Karpas-422 (cell line): Measurements from ENCODE around the gene HLA-F. TPM values are rescaled to one million over a fixed set of nuclear protein-coding genes. Genes with fewer than 3 reads are reported as not detected.

Experiments
- DNase-seq: peaks from one replicate; pipeline ENCODE4 v3.0.0-alpha.2; 2015
- H2AFZ ChIP-seq: fragments of 200-600 bp; sonication (generic); 2 replicates; pipeline ENCODE4 v1.6.1; 2014; ENCODE audit warnings: antibody characterized with exemption, low read length, mixed read lengths
- H3K27ac ChIP-seq: fragments of 200-600 bp; sonication (generic); 2 replicates; pipeline ENCODE4 v1.5.1; 2014; ENCODE audit warnings: mild to moderate bottlenecking, low read length, moderate library complexity
- H3K27me3 ChIP-seq: fragments of 200-600 bp; sonication (generic); 2 replicates; pipeline ENCODE4 v1.6.1; 2014; ENCODE audit warnings: low read length, mixed read lengths
- H3K36me3 ChIP-seq: fragments of 200-600 bp; sonication (generic); 2 replicates; pipeline ENCODE4 v1.6.1; 2014; ENCODE audit warnings: low read length, mixed read lengths; ENCODE audit not compliant: insufficient read depth
- H3K4me1 ChIP-seq: fragments of 200-600 bp; sonication (generic); 2 replicates; pipeline ENCODE4 v1.6.1; 2014; ENCODE audit warnings: mild to moderate bottlenecking, low read length, mixed read lengths
- H3K4me2 ChIP-seq: fragments of 200-600 bp; sonication (generic); 2 replicates; pipeline ENCODE4 v1.6.1; 2014; ENCODE audit warnings: low read length, low read depth, mild to moderate bottlenecking; ENCODE audit not compliant: poor library complexity, severe bottlenecking
- H3K4me3 ChIP-seq: fragments of 200-600 bp; sonication (generic); 2 replicates; pipeline ENCODE4 v1.5.1; 2014; ENCODE audit warnings: mild to moderate bottlenecking, antibody characterized with exemption, low read length, mixed read lengths
- H3K79me2 ChIP-seq: fragments of 200-600 bp; sonication (generic); 2 replicates; pipeline ENCODE4 v1.6.1; 2014; ENCODE audit warnings: mild to moderate bottlenecking, low read length, mixed read lengths
- H3K9ac ChIP-seq: fragments of 200-600 bp; sonication (generic); 2 replicates; pipeline ENCODE4 v1.6.0; 2014; ENCODE audit warnings: low read length
- H3K9me2 ChIP-seq: fragments of 200-600 bp; sonication (generic), shearing (Covaris generic); replicated peaks from 2 replicates; pipeline ENCODE4 v1.6.0; 2014; ENCODE audit warnings: mild to moderate bottlenecking, low read length, moderate library complexity; ENCODE audit not compliant: insufficient read depth
- H3K9me3 ChIP-seq: fragments of 300-700, 200-600 bp; sonication (generic); 2 replicates; pipeline ENCODE4 v1.6.1; 2014; ENCODE audit warnings: low read length, mixed read lengths
- H4K20me1 ChIP-seq: fragments of 200-600 bp; sonication (generic); 2 replicates; pipeline ENCODE4 v1.6.1; 2014; ENCODE audit warnings: mild to moderate bottlenecking, antibody characterized with exemption, low read length, low read depth; ENCODE audit not compliant: insufficient read depth
- total RNA-seq: library from RNA; depleted of rRNA; stranded (reverse); fragments of >200 nt; shearing (Covaris generic); gene quantifications from 2 replicates; pipeline ENCODE4 v1.2.3, GENCODE V29; 2014; ENCODE audit warnings: low replicate concordance

HLA-F gene
- total RNA-seq, 1 experiment from 2014 or later, result 8.5 TPM

DNA sequence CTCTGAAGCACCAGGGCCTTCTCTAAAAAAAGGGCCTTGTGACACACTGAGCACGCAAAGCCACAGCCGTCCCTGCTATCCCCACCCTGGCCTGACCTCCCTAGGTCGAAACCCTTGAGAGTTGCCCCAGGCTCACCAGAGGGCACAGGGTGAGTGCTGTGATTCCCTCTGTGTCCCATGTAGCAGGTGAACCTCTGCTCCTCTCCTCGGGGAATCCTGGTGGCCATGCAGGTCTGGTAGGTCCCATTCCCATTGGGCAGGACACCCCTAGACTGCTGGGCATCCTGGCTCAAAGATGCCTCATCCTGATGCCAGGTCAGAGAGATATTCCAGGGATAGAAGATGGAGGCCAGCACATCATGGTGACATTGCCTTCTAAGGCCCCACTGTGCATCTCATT is 20.9 kb downstream of the HLA-F start:
- Histone ChIP-seq H3K4me2 (no peak overlapping the region), H2AFZ (no peak overlapping the region), H4K20me1 (no peaks in the 10 kb centered on the region), H3K9me3 (no peaks in the 10 kb centered on the region), H3K4me1 (no peaks in the 10 kb centered on the region), H3K4me3 (no peak overlapping the region), H3K27me3 (no peaks in the 10 kb centered on the region), H3K9me2 (no peaks in the 10 kb centered on the region), H3K9ac (no peak overlapping the region), H3K36me3 (no peaks in the 10 kb centered on the region), H3K27ac (no peak overlapping the region), H3K79me2 (no peaks in the 10 kb centered on the region)
- no peak for DNase-seq

DNA sequence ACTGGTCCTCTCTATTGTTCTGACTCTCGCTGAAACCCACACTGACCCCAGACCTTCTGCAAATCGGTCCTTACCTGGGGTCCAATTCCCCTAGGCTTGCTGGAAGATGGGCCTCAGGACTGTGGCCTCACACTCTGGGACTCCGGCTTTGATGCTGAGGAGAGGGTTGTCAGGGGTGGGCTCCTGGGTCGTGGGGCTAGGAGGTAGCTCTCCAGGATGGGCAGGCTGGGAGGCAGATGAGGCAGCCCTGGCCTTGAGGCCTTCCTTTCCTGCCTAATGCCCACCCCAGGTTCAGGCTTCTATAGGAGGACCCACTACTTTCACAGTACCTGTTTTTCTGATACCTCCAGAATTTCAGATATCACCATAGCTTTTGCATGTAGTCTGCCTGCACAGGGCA is 21.4 kb downstream of the HLA-F start:
- Histone ChIP-seq H3K9ac (no peak overlapping the region), H3K4me1 (no peaks in the 10 kb centered on the region), H3K9me3 (no peaks in the 10 kb centered on the region), H4K20me1 (no peaks in the 10 kb centered on the region), H3K36me3 (no peaks in the 10 kb centered on the region), H2AFZ (no peak overlapping the region), H3K4me3 (no peak overlapping the region), H3K27ac (no peak overlapping the region), H3K27me3 (no peaks in the 10 kb centered on the region), H3K9me2 (no peaks in the 10 kb centered on the region), H3K4me2 (no peak overlapping the region), H3K79me2 (no peaks in the 10 kb centered on the region)
- no peak for DNase-seq

DNA sequence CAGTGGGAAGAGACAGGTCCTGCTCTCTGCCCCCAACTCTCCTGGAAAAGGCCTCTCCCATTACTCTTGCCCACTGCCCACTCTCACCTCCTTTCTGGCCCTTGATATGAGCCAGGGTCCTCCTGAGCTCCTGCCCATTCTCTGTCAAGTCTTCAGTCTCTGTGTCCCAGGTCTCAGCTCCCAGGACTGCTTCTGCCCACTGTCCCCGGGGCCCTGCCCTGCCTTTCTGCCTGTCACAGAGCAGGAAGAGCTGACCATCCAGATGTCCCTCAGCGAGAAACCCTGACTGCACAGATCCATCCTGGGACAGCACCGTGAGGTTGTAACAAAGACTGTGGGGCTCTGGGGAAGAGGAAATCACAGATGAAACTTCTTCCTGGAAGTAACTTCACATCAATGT is 22.2 kb downstream of the HLA-F start:
- Histone ChIP-seq H3K9me3 (no peaks in the 10 kb centered on the region), H3K27ac (no peak overlapping the region), H3K4me1 (no peaks in the 10 kb centered on the region), H3K9me2 (no peaks in the 10 kb centered on the region), H2AFZ (no peak overlapping the region), H3K4me2 (no peak overlapping the region), H3K27me3 (no peaks in the 10 kb centered on the region), H4K20me1 (no peaks in the 10 kb centered on the region), H3K79me2 (no peaks in the 10 kb centered on the region), H3K36me3 (no peaks in the 10 kb centered on the region), H3K9ac (no peak overlapping the region), H3K4me3 (no peak overlapping the region)
- no peak for DNase-seq

DNA sequence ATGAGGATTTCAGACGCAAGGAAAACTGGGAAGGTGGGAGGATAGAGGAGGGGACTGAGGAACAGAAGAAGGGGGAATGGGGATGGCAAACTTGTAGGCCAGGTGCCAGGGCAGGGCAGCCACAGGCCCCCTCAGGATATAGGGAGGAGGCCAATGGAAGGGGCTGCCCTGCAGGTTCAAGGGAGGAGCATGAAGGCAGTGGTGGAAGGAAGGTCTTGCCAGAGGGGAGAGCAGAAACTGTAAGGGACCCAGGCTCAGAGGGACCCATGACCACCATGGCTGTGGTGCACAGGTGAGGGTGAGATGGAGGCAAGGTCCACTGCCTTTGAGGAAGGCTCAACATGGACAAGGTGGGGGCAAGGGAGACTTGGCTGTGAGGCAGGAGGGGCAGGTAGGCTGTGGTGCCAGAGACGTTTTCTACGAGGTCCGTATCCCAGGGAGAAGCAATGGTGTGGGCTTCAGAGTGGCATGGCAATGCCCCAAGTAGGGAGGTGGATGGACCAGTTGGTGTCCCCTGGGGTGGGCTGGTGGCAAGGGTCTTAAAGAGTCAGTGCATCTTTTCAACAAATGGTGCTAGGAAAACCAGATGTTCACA is 22.7 kb downstream of the HLA-F start:
- no peak overlapping the region for H2AFZ ChIP-seq
- H3K27ac ChIP-seq, result no peak overlapping the region
- H3K79me2 ChIP-seq, result no peaks in the 10 kb centered on the region
- H3K36me3 ChIP-seq, result no peaks in the 10 kb centered on the region
- no peaks in the 10 kb centered on the region for H3K27me3 ChIP-seq
- H3K9me3 ChIP-seq, result no peaks in the 10 kb centered on the region
- H4K20me1 ChIP-seq, result no peaks in the 10 kb centered on the region
- no peak for DNase-seq
- H3K9ac ChIP-seq, result no peak overlapping the region
- H3K4me2 ChIP-seq, result no peak overlapping the region
- no peak overlapping the region for H3K4me3 ChIP-seq
- no peaks in the 10 kb centered on the region for H3K9me2 ChIP-seq
- no peaks in the 10 kb centered on the region for H3K4me1 ChIP-seq

DNA sequence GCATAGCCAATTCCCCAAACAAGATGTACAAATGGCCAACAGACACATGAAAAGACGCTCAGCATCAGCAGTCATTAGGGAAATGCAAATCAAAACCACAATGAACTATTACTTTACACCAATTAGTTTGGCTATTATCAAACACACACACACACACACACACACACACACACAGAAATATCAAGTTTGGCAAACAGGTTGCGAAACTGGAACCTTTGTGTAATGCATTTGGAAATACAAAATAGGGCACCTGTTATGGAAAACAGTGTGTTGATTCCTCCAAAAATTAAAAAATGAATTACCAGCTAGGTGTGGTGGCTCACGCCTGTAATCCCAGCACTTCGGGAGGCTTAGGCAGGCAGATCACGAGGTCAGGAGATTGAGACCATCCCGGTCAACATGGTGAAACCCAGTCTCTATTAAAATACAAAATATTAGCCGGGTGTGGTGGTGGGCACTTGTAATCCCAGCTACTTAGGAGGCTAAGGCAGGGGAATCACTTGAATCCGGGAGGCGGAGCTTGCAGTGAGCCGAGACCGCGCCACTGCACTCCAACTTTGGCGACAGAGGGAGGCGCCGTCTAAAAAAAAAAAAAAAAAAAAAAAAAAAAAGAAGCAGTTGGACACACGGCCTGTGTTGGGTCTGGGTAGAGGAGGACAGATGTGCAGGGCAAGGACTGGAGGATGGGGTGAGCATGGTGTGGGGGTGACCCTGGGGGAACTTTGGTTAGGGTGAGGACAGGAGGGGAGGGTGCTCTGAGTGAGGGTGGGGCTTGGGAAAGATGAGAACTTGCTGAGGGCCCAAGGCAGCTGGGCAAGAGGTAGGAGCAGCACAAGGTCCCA is 23.8 kb downstream of the HLA-F start:
- H3K9ac ChIP-seq, result no peak overlapping the region
- H3K4me2 ChIP-seq, result no peak overlapping the region
- H3K27me3 ChIP-seq, result no peaks in the 10 kb centered on the region
- no peaks in the 10 kb centered on the region for H3K4me1 ChIP-seq
- H3K27ac ChIP-seq, result no peak overlapping the region
- H2AFZ ChIP-seq, result no peak overlapping the region
- DNase-seq, result no peak
- no peaks in the 10 kb centered on the region for H3K36me3 ChIP-seq
- no peaks in the 10 kb centered on the region for H4K20me1 ChIP-seq
- H3K79me2 ChIP-seq, result no peaks in the 10 kb centered on the region
- H3K9me3 ChIP-seq, result no peaks in the 10 kb centered on the region
- no peak overlapping the region for H3K4me3 ChIP-seq
- no peaks in the 10 kb centered on the region for H3K9me2 ChIP-seq

DNA sequence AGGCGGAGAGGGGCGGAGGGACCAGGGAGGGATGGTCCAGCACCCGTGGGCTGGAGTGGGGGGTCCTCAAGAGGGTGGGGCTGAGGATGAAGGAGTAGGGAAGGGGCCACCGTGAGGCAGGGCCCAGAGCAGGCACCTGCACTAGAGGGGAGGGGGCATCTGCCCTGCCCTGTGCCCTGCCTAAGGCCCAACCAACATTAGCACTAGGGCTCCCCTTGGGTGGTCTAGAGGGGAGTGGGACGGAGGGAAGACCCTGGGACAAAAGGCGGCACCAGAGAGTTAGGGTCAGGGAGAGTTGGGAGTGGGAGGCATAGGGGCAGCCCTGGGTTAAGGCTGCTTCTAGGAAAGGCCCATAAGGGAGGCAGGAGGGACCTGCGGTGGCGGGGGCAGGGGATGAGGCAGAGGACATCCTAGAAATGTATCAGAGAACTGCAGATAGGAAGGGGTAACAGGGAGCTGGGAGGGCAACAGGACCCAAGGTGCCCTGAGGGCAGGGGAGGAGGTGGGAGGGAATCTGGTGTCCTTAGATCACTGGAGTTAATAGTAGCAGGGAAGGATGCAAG is 24.5 kb downstream of the HLA-F start:
- Histone ChIP-seq H3K36me3 (no peaks in the 10 kb centered on the region), H3K27me3 (no peaks in the 10 kb centered on the region), H3K9me3 (no peaks in the 10 kb centered on the region), H3K27ac (no peak overlapping the region), H4K20me1 (no peaks in the 10 kb centered on the region), H3K4me3 (no peak overlapping the region), H3K9me2 (no peaks in the 10 kb centered on the region), H3K4me2 (no peak overlapping the region), H3K4me1 (no peaks in the 10 kb centered on the region; the same call in 1 of the 2 replicates), H3K9ac (no peak overlapping the region), H3K79me2 (no peaks in the 10 kb centered on the region), H2AFZ (no peak overlapping the region)
- DNase-seq, result no peak

DNA sequence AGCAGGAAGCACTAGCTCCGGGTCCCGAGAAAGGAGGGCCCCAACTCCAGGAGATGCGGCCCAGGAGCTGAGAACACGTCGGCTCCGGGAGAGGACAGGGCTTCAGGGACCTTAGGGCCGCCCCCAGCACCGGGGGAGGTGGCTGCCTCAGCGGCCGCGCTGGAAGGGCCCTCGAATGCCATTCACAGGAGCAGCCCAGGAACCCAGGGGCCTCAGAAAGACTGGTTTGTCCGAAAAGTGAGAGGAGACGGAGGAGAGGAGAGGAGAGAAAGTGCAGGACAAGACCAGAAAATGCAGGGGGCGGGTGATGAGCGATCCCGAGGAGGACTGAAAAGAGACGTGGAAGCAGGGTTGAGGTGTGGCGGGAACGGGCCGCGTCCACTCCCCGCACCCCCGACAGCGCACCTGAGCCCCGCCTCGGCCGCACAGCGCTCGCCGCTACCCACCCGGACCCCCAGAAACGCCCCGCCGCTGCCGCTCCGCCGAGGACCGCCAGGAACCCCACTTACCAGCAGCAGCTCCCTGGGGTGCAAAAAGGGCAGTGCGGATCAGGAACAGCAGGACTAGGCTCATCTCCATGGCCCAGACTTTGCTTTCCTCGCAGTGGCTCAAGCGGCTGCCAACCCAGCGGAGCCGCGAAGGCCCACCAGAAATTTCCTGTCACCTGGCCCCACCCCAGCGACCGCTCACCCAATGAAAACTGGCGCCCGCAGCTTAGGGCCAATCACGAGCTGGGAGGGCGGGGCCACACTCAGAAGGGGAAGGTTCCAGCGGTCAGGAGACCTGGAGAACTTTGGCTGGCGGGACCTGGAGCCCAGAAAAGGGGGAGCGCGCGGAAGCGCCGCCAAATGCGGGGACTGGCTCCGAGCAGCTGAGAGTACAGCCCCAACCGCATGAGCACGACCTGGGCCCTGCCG is 25.4 kb downstream of the HLA-F start:
- Histone ChIP-seq H2AFZ (no peak overlapping the region), H3K27ac (no peak overlapping the region), H4K20me1 (no peaks in the 10 kb centered on the region), H3K4me2 (no peak overlapping the region), H3K36me3 (no peaks in the 10 kb centered on the region), H3K4me1 (peaks cover 3% of the 10 kb centered on the region), H3K9ac (no peak overlapping the region), H3K27me3 (no peaks in the 10 kb centered on the region), H3K4me3 (no peak overlapping the region), H3K9me3 (no peaks in the 10 kb centered on the region), H3K9me2 (no peaks in the 10 kb centered on the region), H3K79me2 (no peaks in the 10 kb centered on the region)
- DNase-seq, result peak; percentile 74

DNA sequence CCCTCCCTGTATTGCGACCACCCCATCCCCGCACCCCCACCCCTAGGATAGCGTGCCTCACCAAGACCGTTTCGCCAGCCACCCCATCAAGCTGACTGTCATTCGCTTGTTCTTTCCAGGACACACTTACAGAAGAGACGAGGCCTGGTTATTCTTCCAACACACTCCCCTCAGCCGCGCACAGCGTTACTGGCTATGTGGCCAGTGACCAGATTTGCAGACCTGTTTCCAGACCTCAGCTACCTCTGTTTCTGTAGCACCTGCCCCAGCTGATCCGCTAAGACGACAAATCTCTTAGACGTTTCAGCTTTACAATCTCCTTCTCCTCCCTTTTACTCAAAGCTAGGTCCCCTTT is 26.1 kb downstream of the HLA-F start:
- H3K27ac ChIP-seq, result no peak overlapping the region
- DNase-seq, result no peak
- no peaks in the 10 kb centered on the region for H3K9me3 ChIP-seq
- no peaks in the 10 kb centered on the region for H4K20me1 ChIP-seq
- no peak overlapping the region for H3K4me2 ChIP-seq
- no peaks in the 10 kb centered on the region for H3K36me3 ChIP-seq
- H3K9ac ChIP-seq, result no peak overlapping the region
- H3K79me2 ChIP-seq, result no peaks in the 10 kb centered on the region
- H3K4me3 ChIP-seq, result no peak overlapping the region
- H3K9me2 ChIP-seq, result no peaks in the 10 kb centered on the region
- H3K4me1 ChIP-seq, result peaks cover 4% of the 10 kb centered on the region
- H3K27me3 ChIP-seq, result no peaks in the 10 kb centered on the region
- H2AFZ ChIP-seq, result no peak overlapping the region
